C4-2B (cell line): ENCODE data around the gene MYH10.

Experiments
- CTCF ChIP-seq: fragments of 450-650 bp; conservative IDR thresholded peaks from 2 replicates; pipeline ENCODE4 v1.5.1; 2017; ENCODE audit warnings: mild to moderate bottlenecking
- ZFX ChIP-seq: fragments of 450-650 bp; IDR thresholded peaks from 2 replicates; pipeline ENCODE4 v1.6.1; 2017

- TF ChIP-seq CTCF, result no peak
- no peak for TF ChIP-seq ZFX
Measured at GRCh38 chr17:8520981-8521380, 109.5 kb downstream of the MYH10 start.
